HFFc6 (cell line): ENCODE measurements around the gene TLR4. TPM values are rescaled to one million over a fixed set of nuclear protein-coding genes. Genes with fewer than 3 reads are reported as not detected.

Experiments used
- DNase-seq: peaks from one replicate; pipeline ENCODE4 v3.0.0-alpha.2; 2018
- H3K27ac Mint-ChIP-seq: 2 replicates; pipeline ENCODE4 v1.8.0; 2020; ENCODE audit warnings: mild to moderate bottlenecking, mixed read lengths
- H3K27me3 Mint-ChIP-seq: 2 replicates; pipeline ENCODE4 v1.8.0; 2021; ENCODE audit warnings: mild to moderate bottlenecking, moderate library complexity, mixed read lengths; ENCODE audit not compliant: insufficient read depth
- H3K36me3 Mint-ChIP-seq: 2 replicates; pipeline ENCODE4 v1.8.0; 2021; ENCODE audit warnings: low read depth, mixed read lengths
- H3K4me1 Mint-ChIP-seq: 2 replicates; pipeline ENCODE4 v1.8.0; 2020; ENCODE audit warnings: low read depth, mixed read lengths
- H3K4me3 Mint-ChIP-seq: 2 replicates; pipeline ENCODE4 v1.8.0; 2020; ENCODE audit warnings: mild to moderate bottlenecking, moderate library complexity, mixed read lengths
- H3K9me3 Mint-ChIP-seq: 2 replicates; pipeline ENCODE4 v1.8.0; 2020; ENCODE audit warnings: mild to moderate bottlenecking, mixed read lengths
- CTCF ChIP-seq: fragments of 200-600 bp; sonication (generic); IDR thresholded peaks from 2 replicates; pipeline ENCODE4 v1.5.0; 2021; ENCODE audit warnings: antibody characterized with exemption, mild to moderate bottlenecking
- total RNA-seq, 6 experiments: library from RNA; stranded (reverse); fragmentation: NEBNext Ultra II Directional; extraction: Animal tissue kit (Norgen Biotek cat#: 25700); gene quantifications; 2 replicates in 1 of 6; 3 replicates in 5 of 6; pipeline ENCODE4 v1.2.3, GENCODE V29; 2021

TLR4 gene
- total RNA-seq, 6 experiments from 2014 or later: 1.7 to 18.5 (median 2.7) TPM

GRCh38 chr9:117718701-117719100, 14.5 kb downstream of the TLR4 start:
- peaks cover 11% of the 10 kb centered on the region for H3K36me3 Mint-ChIP-seq
- peak; percentile 55 for DNase-seq
- peak overlapping the region; percentile 79; the same call in 1 of the 2 replicates for H3K27ac Mint-ChIP-seq
- no peak for TF ChIP-seq CTCF
- H3K4me3 Mint-ChIP-seq: peak overlapping the region; percentile 22; the same call in 1 of the 2 replicates
- H3K4me1 Mint-ChIP-seq: peaks cover 46% of the 10 kb centered on the region; the same call in 1 of the 2 replicates
- H3K9me3 Mint-ChIP-seq: peaks cover 4% of the 10 kb centered on the region; the same call in 1 of the 2 replicates
- H3K27me3 Mint-ChIP-seq: no peaks in the 10 kb centered on the region

GRCh38 chr9:117719161-117719920, 15.1 kb downstream of the TLR4 start:
- Mint-ChIP-seq H3K27me3 (no peaks in the 10 kb centered on the region), H3K4me1 (peaks cover 53% of the 10 kb centered on the region; the same call in 1 of the 2 replicates), H3K27ac (peak overlapping the region; percentile 81; the same call in 1 of the 2 replicates), H3K36me3 (peaks cover 11% of the 10 kb centered on the region), H3K4me3 (peak overlapping the region; percentile 22; the same call in 1 of the 2 replicates), H3K9me3 (peaks cover 4% of the 10 kb centered on the region; the same call in 1 of the 2 replicates)
- TF ChIP-seq CTCF: no peak
- no peak for DNase-seq

- no peak for TF ChIP-seq CTCF
- peak overlapping the region; percentile 81; the same call in 1 of the 2 replicates for H3K27ac Mint-ChIP-seq
Observed at GRCh38 chr9:117720066-117720465, 15.9 kb downstream of the TLR4 start.

GRCh38 chr9:117720555-117720954, 16.4 kb downstream of the TLR4 start:
- no peak for TF ChIP-seq CTCF
- peak; percentile 75 for DNase-seq
- H3K27ac Mint-ChIP-seq: peak overlapping the region; percentile 81; the same call in 1 of the 2 replicates
- H3K27me3 Mint-ChIP-seq: no peaks in the 10 kb centered on the region
- H3K4me1 Mint-ChIP-seq: peaks cover 51% of the 10 kb centered on the region; the same call in 1 of the 2 replicates
- peaks cover 6% of the 10 kb centered on the region for H3K36me3 Mint-ChIP-seq
- H3K9me3 Mint-ChIP-seq: peaks cover 4% of the 10 kb centered on the region; the same call in 1 of the 2 replicates
- no peak overlapping the region for H3K4me3 Mint-ChIP-seq

More at GRCh38 chr9:117720066-117720465, 15.9 kb downstream of the TLR4 start:
- DNase-seq: no peak
- Mint-ChIP-seq H3K9me3 (peaks cover 4% of the 10 kb centered on the region; the same call in 1 of the 2 replicates), H3K4me1 (peaks cover 55% of the 10 kb centered on the region; the same call in 1 of the 2 replicates), H3K4me3 (no peak overlapping the region; the same call in 1 of the 2 replicates), H3K36me3 (peaks cover 11% of the 10 kb centered on the region), H3K27me3 (no peaks in the 10 kb centered on the region)

GRCh38 chr9:117720987-117721386, 16.8 kb downstream of the TLR4 start:
- TF ChIP-seq CTCF: no peak

More at GRCh38 chr9:117720987-117721386, 16.8 kb downstream of the TLR4 start:
- Mint-ChIP-seq H3K27me3 (no peaks in the 10 kb centered on the region), H3K36me3 (peaks cover 2% of the 10 kb centered on the region), H3K4me1 (peaks cover 46% of the 10 kb centered on the region; the same call in 1 of the 2 replicates), H3K27ac (peak overlapping the region; percentile 81; the same call in 1 of the 2 replicates), H3K9me3 (peaks cover under 1% of the 10 kb centered on the region; the same call in 1 of the 2 replicates), H3K4me3 (no peak overlapping the region)
- no peak for DNase-seq
